Upper lobe of right lung (tissue), 1 donor: ENCODE data around the gene SAPCD2. TPM values are rescaled to one million over a fixed set of nuclear protein-coding genes. Genes with fewer than 3 reads are reported as not detected.

Experiments
- ATAC-seq: fragments of 200-7000 bp; cut with Tn5 transposase; one replicate; pipeline ENCODE4 v1.9.1; 2020; ENCODE audit warnings: mild to moderate bottlenecking, moderate library complexity
- DNase-seq: peaks from one replicate; pipeline ENCODE4 v3.0.0-alpha.2; 2020
- H3K27ac ChIP-seq: fragments of 200-600 bp; one replicate; pipeline ENCODE4 v1.8.0; 2022
- H3K27me3 ChIP-seq: fragments of 200-600 bp; one replicate; pipeline ENCODE4 v1.8.0; 2022; ENCODE audit warnings: mild to moderate bottlenecking
- H3K36me3 ChIP-seq: fragments of 200-600 bp; one replicate; pipeline ENCODE4 v1.8.0; 2022
- H3K4me1 ChIP-seq: fragments of 200-600 bp; one replicate; pipeline ENCODE4 v1.8.0; 2022
- H3K4me3 ChIP-seq: fragments of 200-600 bp; one replicate; pipeline ENCODE4 v1.8.0; 2022; ENCODE audit warnings: mild to moderate bottlenecking
- H3K9me3 ChIP-seq: fragments of 200-600 bp; one replicate; pipeline ENCODE4 v1.8.0; 2022
- CTCF ChIP-seq: fragments of 200-600 bp; IDR thresholded peaks from one replicate; pipeline ENCODE4 v1.8.0; 2022; ENCODE audit warnings: antibody characterized with exemption
- intact Hi-C: fragments of 100-400 bp; cut with DNase I; formaldehyde crosslinking; loops from one replicate; pipeline ENCODE4 v1.11.0; 2022
- total RNA-seq: library from RNA; stranded (reverse); fragmentation: NEBNext Ultra II Directional; extraction: Animal tissue kit (Norgen Biotek cat#: 25700); gene quantifications from one replicate; pipeline ENCODE4 v1.2.1, GENCODE V29; 2021
- donor health status: DM: no; HTN: yes; CAD: no; lungs with severe emphysema.

SAPCD2 gene
- total RNA-seq, 1 donor from 2014 or later = 0.84 TPM

DNA sequence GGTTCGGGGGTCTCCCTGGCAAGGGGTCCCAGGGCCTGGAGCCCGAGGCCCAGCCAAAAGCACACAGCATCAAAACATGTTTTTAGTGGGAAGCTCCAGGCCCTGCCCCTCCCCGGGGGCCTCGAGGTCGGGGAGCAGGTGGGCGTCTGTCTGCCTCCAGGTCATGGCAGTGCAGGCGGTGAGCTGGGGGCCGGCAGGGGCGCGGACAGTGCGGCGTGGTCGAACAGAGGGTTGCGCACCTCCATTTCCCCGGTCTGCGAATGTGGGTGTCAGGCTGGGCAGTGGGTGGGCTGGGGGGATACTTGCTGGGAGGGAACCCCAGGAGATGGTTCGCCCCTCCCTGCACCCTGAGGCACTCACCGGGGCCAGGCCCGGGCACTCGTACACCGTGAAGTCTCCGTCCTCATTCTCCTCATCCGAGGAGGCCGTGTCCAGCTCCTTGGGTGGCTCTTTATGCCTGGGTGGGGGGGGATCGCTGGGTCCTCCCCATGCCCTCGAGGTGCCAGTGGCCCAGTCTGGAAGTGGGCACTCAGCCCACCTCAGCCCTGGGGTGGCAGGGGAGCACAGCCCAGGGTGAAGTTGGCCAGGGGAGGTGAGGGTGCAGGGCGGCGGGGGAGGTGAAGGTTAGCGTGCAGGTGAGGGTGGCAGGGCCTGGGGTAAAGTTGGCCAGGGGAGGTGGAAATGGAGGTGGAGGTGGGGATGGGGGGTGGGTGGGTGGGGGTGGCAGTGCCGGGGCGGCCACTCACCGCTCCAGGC, 30.6 kb downstream of the SAPCD2 start:
- no peak for TF ChIP-seq CTCF
- no peak overlapping the region for H3K4me3 ChIP-seq
- no peak overlapping the region for H3K27ac ChIP-seq
- DNase-seq (no peak), ATAC-seq (no peak)
- no peaks in the 10 kb centered on the region for H3K36me3 ChIP-seq
- H3K27me3 ChIP-seq = peaks cover 4% of the 10 kb centered on the region
- peaks cover 12% of the 10 kb centered on the region for H3K4me1 ChIP-seq
- H3K9me3 ChIP-seq = no peaks in the 10 kb centered on the region
- intact Hi-C loops = loop anchor here (10.0 kb wide), 1 partner anchor 95 kb away; the partner anchor contains the start of genes C8G and FBXW5

DNA sequence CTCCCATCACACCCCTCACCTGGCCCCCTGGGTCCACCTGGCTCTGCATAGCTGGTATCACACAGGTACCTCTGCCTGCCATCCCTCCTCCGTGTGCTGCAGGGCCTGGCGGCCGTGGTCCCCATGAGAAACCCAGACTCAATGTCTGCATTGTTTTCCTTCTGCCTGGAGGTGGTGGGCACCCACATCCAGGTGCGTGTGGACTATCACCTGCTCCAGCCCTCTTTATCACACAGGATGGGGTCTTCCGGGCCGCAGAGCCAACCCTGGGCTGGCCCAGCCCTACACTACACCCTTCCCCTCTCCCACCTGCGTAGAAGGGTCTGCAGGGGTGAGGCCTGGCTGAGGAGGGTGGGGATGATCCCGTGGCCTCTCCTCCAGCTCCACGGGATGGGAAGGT, 31.4 kb downstream of the SAPCD2 start:
- no peaks in the 10 kb centered on the region for H3K36me3 ChIP-seq
- no peaks in the 10 kb centered on the region for H3K9me3 ChIP-seq
- intact Hi-C loops = loop anchor here (10.0 kb wide), 1 partner anchor 94 kb away; the partner anchor contains the start of genes C8G and FBXW5
- H3K27ac ChIP-seq = no peak overlapping the region
- H3K27me3 ChIP-seq = no peaks in the 10 kb centered on the region
- ATAC-seq (no peak), DNase-seq (no peak)
- H3K4me3 ChIP-seq = no peak overlapping the region
- peaks cover 10% of the 10 kb centered on the region for H3K4me1 ChIP-seq
- no peak for TF ChIP-seq CTCF

GRCh38 chr9:137037483-137037882, 32.9 kb downstream of the SAPCD2 start:
- Histone ChIP-seq H3K27me3 (no peaks in the 10 kb centered on the region), H3K27ac (no peak overlapping the region), H3K36me3 (no peaks in the 10 kb centered on the region), H3K4me1 (peaks cover 10% of the 10 kb centered on the region), H3K4me3 (no peak overlapping the region), H3K9me3 (no peaks in the 10 kb centered on the region)
- ATAC-seq (no peak), DNase-seq (no peak)
- intact Hi-C loops = loop anchor here (10.0 kb wide), 1 partner anchor 93 kb away; the partner anchor contains the start of genes C8G and FBXW5
- TF ChIP-seq CTCF = no peak

DNA sequence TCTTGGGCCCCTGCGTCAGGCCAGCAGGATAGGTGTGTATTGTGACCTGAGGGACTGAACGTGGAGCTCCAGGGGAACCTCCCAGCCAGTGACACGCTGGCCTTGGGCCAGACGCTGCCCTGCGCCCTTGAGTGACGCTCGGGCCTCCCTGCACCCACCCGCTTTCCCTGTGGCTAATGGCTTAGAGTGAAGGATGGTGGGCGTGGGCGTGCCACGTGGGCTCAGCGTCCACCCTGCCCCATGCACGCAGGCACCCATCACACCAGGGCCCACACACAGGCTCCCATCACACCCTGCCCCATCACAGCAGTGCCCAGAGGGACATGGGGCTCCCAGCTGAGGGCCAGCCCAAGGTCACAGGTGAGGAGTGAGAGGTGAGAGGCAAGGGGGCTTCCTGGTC, 33.3 kb downstream of the SAPCD2 start:
- Histone ChIP-seq H3K4me3 (no peak overlapping the region), H3K9me3 (no peaks in the 10 kb centered on the region), H3K27me3 (no peaks in the 10 kb centered on the region), H3K4me1 (peaks cover 10% of the 10 kb centered on the region), H3K27ac (no peak overlapping the region), H3K36me3 (no peaks in the 10 kb centered on the region)
- ATAC-seq = no peak
- no peak for TF ChIP-seq CTCF
- DNase-seq = no peak
- intact Hi-C loops = loop anchor here (10.0 kb wide), 1 partner anchor 92 kb away; the partner anchor contains the start of genes C8G and FBXW5

GRCh38 chr9:137035937-137036336, 34.4 kb downstream of the SAPCD2 start:
- TF ChIP-seq CTCF = no peak
- no peaks in the 10 kb centered on the region for H3K36me3 ChIP-seq
- no peaks in the 10 kb centered on the region for H3K27me3 ChIP-seq
- intact Hi-C loops = loop anchor here (10.0 kb wide), 1 partner anchor 91 kb away; the partner anchor contains the start of genes C8G and FBXW5
- no peak for DNase-seq
- H3K27ac ChIP-seq = no peak overlapping the region
- H3K9me3 ChIP-seq = no peaks in the 10 kb centered on the region
- no peak for ATAC-seq
- peaks cover 15% of the 10 kb centered on the region for H3K4me1 ChIP-seq
- H3K4me3 ChIP-seq = no peak overlapping the region
